NB4 (cell line): Measurements from ENCODE around the gene PKIG.

ENCODE experiments used
- CTCF ChIP-seq: IDR thresholded peaks from one replicate; pipeline ENCODE4 v1.5.1; 2012; ENCODE audit warnings: low read depth, low read length
- POLR2A ChIP-seq: IDR thresholded peaks from 2 replicates; pipeline ENCODE4 v1.6.1; 2011; ENCODE audit warnings: mild to moderate bottlenecking; ENCODE audit not compliant: insufficient read length; ENCODE audit errors: extremely low read depth
- TF ChIP-seq, protein P1 (sequence below): IDR thresholded peaks from 2 replicates; pipeline ENCODE4 v1.6.1; 2011; ENCODE audit warnings: low read depth, low read length

DNA sequence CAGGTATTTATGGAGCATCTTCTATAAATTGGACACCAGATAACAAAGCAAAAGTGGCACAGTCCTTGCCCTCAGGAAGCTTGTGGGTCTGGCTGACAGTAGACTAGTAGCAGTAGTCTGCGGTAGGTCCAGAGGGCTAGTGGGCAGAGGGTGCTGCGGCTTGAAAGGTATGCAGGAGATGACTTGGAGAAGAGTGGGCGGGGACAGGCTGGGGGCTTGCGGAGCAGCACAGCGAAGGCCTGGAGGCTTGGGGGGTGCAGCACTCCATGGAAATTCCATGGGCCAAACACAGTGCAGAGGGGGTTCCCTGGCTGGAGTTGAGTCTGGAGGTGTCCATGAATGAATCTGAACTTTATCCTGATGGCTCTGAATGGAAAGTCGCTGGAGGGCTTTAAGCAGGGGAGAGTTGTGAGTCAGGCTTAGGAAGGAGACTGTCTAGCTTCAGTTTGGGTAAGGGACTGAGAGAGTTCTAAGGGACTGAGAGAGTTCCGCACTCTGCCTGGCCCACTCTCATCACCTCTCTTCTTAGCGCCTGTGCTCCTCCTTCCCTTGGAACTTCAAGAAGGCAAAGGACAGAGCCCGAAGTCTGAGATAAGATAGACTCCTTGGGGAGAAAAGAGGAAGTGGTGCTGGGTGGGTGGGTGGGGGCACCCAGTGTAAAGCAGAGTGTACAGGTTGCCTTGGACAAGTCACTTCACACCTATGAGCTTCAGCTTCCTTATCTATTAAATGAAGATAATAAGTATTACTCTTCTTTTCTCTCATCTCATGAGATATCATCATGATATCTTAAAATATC lies 8.8 kb downstream of the PKIG start:
- no peak for TF ChIP-seq CTCF
- no peak for TF ChIP-seq POLR2A
- TF ChIP-seq, protein P1, sequence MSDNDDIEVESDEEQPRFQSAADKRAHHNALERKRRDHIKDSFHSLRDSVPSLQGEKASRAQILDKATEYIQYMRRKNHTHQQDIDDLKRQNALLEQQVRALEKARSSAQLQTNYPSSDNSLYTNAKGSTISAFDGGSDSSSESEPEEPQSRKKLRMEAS, result no peak
